Aorta (tissue), 5 donors: Measurements from ENCODE around the gene CD1B. TPM values are rescaled to one million over a fixed set of nuclear protein-coding genes. Genes with fewer than 3 reads are reported as not detected.
"Not testable (repeated sequence)": the region's sequence is repeated elsewhere in the genome, so short reads cannot be mapped to it uniquely, and the experiment has no call there.

Experiments used
- ATAC-seq: fragments of 200-7000 bp; cut with Tn5 transposase; one replicate; pipeline ENCODE4 v1.9.1; 2022; ENCODE audit warnings: moderate library complexity; ENCODE audit not compliant: low FRiP score
- DNase-seq, 2 donors: peaks; one replicate each; pipeline ENCODE4 v3.0.0-alpha.2; 2020
- H3K27ac ChIP-seq, 2 donors: one replicate each; pipeline ENCODE4 v1.5.1; 2013; ENCODE audit warnings: low read length in 2 of 2, mild to moderate bottlenecking in 2 of 2, moderate library complexity in 2 of 2, control low read depth in 1 of 2, inconsistent platforms in 1 of 2, low read depth in 1 of 2
- H3K27me3 ChIP-seq, 2 donors: one replicate each; pipeline ENCODE4 v1.6.1; 2013; ENCODE audit warnings: control low read depth in 1 of 2, low read length in 1 of 2, mild to moderate bottlenecking in 1 of 2, moderate library complexity in 1 of 2; ENCODE audit not compliant: insufficient read depth in 2 of 2, control insufficient read depth in 1 of 2
- H3K36me3 ChIP-seq, 2 donors: one replicate each; pipeline ENCODE4 v1.6.1; 2013; ENCODE audit warnings: control low read depth in 1 of 2, low read length in 1 of 2, mild to moderate bottlenecking in 1 of 2; ENCODE audit not compliant: insufficient read depth in 2 of 2, control insufficient read depth in 1 of 2
- H3K4me1 ChIP-seq, 2 donors: one replicate each; pipeline ENCODE4 v1.6.1; 2013; ENCODE audit warnings: low read length in 2 of 2, control low read depth in 1 of 2, mild to moderate bottlenecking in 1 of 2, moderate library complexity in 1 of 2; ENCODE audit not compliant: insufficient read depth in 2 of 2, control insufficient read depth in 1 of 2
- H3K4me3 ChIP-seq, 2 donors: one replicate each; pipeline ENCODE4 v1.5.1; 2013; ENCODE audit warnings: low read length in 2 of 2, control low read depth in 1 of 2, mild to moderate bottlenecking in 1 of 2
- H3K9me3 ChIP-seq: one replicate; pipeline ENCODE4 v1.6.1; 2013; ENCODE audit warnings: mild to moderate bottlenecking, low read length; ENCODE audit not compliant: control insufficient read depth
- WGBS, 2 donors: extraction: QIAGEN DNeasy Blood & Tissue Kit; methylation state at CpG; one replicate each; pipeline ENCODE4 v1.1.7; 2013; 5-methylcytosine and 5-hydroxymethylcytosine counted together
- intact Hi-C, 2 donors: fragments of 100-400 bp; cut with DNase I; formaldehyde crosslinking; loops; one replicate each; pipeline versions ENCODE4 v1.14.2 to v1.15.0; 2022
- long read RNA-seq, 2 donors: library from polyadenylated mRNA; unstranded; transcript quantifications; one replicate each; pipeline ENCODE4 v2.0.0, GENCODE V29; 2020 to 2021
- polyA plus RNA-seq, 2 donors: library from polyadenylated mRNA; stranded (reverse); fragments of 200-250 nt; gene quantifications; one replicate each; pipeline ENCODE4 v1.2.3, GENCODE V29; 2013
- total RNA-seq, 2 donors: library from RNA; stranded (reverse); fragmentation: NEBNext Ultra II Directional; extraction: Animal tissue kit (Norgen Biotek cat#: 25700); gene quantifications; one replicate each; pipeline ENCODE4 v1.2.1, GENCODE V29; 2021
- donor health status: healthy with polysubstance abuse.
- donor health status: Bipolar disorder and iron deficiency.
- donor health status: DM: no; HTN: no; CAD: no.
- donor health status: DM: no; HTN: no; CAD: no.
- donor health status: DM: yes; HTN: yes; CAD: no.

The CD1B gene
- not detected for total RNA-seq
- not detected for polyA plus RNA-seq
- long read RNA-seq, donor 1 = 0 reads
- long read RNA-seq, donor 2 = 0 reads

DNA sequence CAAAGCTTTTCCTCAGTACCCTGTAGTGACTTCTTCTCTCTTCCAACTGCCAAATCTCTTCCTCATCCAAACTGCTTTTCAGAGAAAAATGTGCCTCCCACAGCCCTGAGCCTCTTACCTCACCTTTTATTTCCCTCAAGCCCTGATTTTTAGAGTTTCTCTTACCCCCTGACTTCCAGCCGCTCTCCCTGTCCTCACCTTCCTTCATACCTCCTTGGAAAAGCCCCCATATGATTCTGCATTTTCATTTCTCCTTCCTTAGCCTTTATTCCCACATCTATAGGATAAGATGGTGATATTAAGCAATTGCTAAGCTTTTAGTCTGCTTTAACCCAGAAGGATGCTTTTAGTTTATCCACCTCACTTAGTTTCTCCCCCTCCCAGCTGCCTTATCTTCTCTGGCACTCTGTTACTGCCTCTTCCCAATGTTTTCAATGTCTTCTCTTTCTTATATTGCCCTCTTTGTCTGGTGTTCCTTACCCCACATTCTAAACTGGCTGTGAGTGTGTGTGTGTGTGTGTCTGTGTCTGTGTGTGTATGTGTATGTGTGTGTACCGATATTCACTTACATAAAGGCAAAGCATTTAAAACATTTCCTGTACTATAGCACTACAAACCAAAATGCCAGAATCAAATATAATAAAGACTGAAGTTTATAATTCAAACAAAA is at the start of gene CD1B:
CD1B (minus strand) TSS at position 51 of the 670 bp plus-strand sequence. CDS start 108 bp downstream, outside the sequence.
- no peaks in the 10 kb centered on the region for H3K4me1 ChIP-seq
- no peaks in the 10 kb centered on the region for H3K27me3 ChIP-seq
- DNase-seq (no peak), ATAC-seq (no peak)
- H3K27ac ChIP-seq = no peak within 1 kb of the TSS
- H3K9me3 ChIP-seq = no peaks in the 10 kb centered on the region
- H3K36me3 ChIP-seq = no peaks in the 10 kb centered on the region
- WGBS, 2 donors = 54 to 71% methylated on average over 2 of the region's 2 CpGs
- H3K4me3 ChIP-seq = no peak within 1 kb of the TSS
- intact Hi-C loops = no loop called here

DNA sequence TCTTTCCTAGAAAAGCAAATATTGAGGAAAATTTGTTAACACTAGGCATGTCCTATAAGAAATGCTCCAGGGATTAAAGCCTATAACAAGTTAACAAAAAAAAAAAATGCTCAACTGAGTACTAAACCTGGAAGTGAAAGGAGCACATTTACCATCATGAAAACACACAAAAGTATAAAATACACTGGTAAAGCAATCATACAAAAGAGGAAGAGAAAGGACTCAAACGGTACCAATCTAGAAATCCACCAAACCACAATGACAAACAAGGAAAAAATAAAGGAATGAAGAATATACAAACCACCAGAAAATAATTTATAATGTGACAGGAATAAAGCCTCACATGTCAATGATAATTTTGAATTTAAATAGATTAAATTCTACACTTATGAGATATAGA is 43.5 kb upstream of the CD1B start:
- Histone ChIP-seq H3K27ac (no peak overlapping the region), H3K9me3 (peaks cover 13% of the 10 kb centered on the region), H3K36me3 (no peaks in the 10 kb centered on the region), H3K4me3 (no peak overlapping the region), H3K4me1 (no peaks in the 10 kb centered on the region), H3K27me3 (no peaks in the 10 kb centered on the region)
- intact Hi-C loops = no loop called here
- ATAC-seq (no peak), DNase-seq (no peak)
- 76 to 83% methylated on average over 1 of the region's 1 CpG for WGBS, 2 donors

DNA sequence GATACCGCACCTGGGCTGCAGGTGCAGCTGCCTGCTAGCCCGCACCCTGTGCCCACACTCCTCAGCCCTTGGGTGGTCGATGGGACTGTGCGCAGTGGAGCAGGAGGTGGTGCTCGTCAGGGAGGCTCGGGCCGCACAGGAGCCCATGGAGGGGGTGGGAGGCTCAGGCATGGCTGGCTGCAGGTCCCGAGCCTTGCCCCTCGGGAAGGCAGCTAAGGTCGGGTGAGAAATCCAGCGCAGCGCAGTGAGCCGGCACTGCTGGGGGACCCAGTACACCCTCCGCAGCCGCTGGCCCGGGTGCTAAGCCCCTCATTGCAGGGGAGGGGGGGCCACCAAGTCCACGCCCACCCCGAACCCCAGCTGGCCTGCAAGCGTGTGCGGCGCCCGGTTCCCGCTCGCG is 42.8 kb upstream of the CD1B start:
- H3K27ac ChIP-seq, H3K4me3 ChIP-seq, DNase-seq, H3K36me3 ChIP-seq, ATAC-seq, H3K27me3 ChIP-seq, intact Hi-C loops, H3K4me1 ChIP-seq: not testable (repeated sequence)
- H3K9me3 ChIP-seq = peaks cover 13% of the 10 kb centered on the region
- WGBS, 2 donors = 90 to 94% methylated on average over 20 to 25 of the region's 25 CpGs

DNA sequence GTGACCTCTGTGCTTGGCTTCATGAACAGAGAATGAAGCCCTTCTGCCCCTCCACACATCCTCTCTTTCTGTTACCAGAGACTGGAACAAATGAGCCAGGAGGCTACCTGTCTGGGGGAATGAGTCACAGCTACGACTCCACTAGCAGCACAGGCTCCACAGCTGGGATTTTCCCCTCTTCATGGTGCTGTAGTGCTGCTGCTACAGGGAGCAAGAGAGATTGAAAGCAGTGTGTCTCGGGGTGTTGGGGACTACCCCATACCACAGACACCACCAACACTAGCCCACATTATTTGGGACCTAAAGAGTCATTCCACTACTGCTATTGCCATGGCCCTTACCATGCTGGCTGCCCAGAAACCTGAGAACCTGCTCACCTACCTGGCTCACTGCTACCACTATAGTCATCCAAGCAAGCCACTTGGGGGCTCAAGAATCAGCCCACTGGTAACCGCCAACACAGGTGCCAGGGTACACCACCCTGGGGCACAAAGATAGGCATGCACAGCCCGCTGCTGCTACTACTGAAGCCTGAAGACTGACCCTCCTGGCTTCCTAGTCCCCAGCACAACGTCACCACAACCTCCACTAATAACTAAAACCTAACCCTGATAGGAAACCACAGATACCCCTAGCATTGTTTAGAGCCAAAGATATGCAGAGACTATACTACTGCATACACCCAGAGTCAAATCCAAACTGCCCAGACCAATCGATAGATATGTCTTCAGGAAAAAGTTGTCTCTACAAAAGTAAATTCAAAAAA is 40.0 kb upstream of the CD1B start:
- Histone ChIP-seq H3K36me3 (no peaks in the 10 kb centered on the region), H3K9me3 (peaks cover 13% of the 10 kb centered on the region), H3K27me3 (no peaks in the 10 kb centered on the region), H3K4me1 (no peaks in the 10 kb centered on the region), H3K27ac (no peak overlapping the region), H3K4me3 (no peak overlapping the region)
- no peak for ATAC-seq
- no peak for DNase-seq
- WGBS, 2 donors = 68 to 77% methylated on average over 6 of the region's 6 CpGs
- intact Hi-C loops = no loop called here

DNA sequence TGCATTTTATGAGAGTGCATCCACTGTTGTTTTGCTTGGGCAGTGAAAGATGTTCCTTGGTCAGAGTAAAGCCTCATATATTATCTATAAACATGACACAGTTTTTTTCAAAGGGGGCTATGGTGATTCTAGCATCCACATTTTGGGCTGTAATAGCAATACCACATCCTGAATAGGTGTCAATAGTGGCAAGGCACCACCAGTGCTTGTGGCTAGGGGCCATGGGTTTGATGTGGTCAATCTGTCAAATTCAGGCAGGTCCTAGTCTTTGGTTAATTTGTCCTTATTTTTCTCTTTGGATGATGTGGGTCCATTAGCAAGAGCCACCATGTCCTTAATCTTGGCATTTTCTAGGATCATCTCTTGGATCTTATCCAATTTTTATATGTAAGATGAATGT is 35.5 kb upstream of the CD1B start:
- no peaks in the 10 kb centered on the region for H3K4me1 ChIP-seq
- H3K27ac ChIP-seq = no peak overlapping the region
- intact Hi-C loops = no loop called here
- H3K27me3 ChIP-seq = peaks cover 0 to 1% of the 10 kb centered on the region in 2 donors
- H3K9me3 ChIP-seq = peaks cover 7% of the 10 kb centered on the region
- H3K36me3 ChIP-seq = no peaks in the 10 kb centered on the region
- no peak overlapping the region for H3K4me3 ChIP-seq
- ATAC-seq (no peak), DNase-seq (no peak)

DNA sequence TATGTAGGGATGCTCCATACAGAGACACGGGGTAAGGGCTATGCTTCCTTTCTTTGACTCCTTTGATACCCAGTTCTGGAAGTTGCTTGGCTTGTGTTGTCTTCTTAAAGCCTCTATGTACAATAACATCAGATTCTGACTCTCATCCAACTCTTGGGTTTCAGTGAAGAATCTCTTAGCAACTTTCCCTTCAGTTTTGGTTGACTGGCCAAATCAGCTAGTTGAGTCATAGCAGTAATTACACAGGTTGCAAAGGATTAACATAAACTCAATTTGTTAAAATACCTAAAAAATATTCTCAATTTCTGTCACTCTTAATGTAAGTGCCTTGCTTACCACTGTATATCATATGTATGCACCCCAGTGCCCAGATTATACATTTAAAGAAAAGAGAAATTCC is 31.6 kb upstream of the CD1B start:
- no peak for DNase-seq
- Histone ChIP-seq H3K4me1 (no peaks in the 10 kb centered on the region), H3K27ac (no peak overlapping the region), H3K9me3 (no peaks in the 10 kb centered on the region), H3K4me3 (no peak overlapping the region), H3K36me3 (no peaks in the 10 kb centered on the region), H3K27me3 (peaks cover 0 to 1% of the 10 kb centered on the region in 2 donors)
- no peak for ATAC-seq
- intact Hi-C loops = no loop called here
- 83 to 89% methylated on average over 1 of the region's 1 CpG for WGBS, 2 donors

DNA sequence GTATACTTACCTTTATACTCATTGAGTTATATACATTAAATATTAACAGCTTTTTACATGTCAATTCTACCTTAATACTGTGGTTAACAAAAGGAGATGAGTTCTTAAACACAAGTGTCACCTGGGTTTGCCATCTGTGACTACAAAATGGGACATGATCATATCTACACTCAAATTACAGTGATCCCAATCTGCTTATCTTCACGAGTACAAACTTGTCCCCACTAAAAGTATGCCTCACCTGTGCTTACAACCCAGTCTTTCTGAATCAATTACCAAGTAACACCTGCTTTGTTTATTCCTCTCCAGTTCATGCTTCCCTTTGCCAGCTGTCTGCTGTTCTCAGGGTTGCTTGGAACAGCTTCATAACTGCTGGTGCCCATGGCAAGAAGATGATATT is 31.2 kb upstream of the CD1B start:
- Histone ChIP-seq H3K4me3 (no peak overlapping the region), H3K4me1 (no peaks in the 10 kb centered on the region), H3K27ac (no peak overlapping the region), H3K27me3 (peaks cover 0 to 1% of the 10 kb centered on the region in 2 donors), H3K9me3 (no peaks in the 10 kb centered on the region), H3K36me3 (no peaks in the 10 kb centered on the region)
- intact Hi-C loops = no loop called here
- WGBS, 2 donors = 47 to 58% methylated on average over 1 of the region's 1 CpG
- ATAC-seq (no peak), DNase-seq (no peak)

DNA sequence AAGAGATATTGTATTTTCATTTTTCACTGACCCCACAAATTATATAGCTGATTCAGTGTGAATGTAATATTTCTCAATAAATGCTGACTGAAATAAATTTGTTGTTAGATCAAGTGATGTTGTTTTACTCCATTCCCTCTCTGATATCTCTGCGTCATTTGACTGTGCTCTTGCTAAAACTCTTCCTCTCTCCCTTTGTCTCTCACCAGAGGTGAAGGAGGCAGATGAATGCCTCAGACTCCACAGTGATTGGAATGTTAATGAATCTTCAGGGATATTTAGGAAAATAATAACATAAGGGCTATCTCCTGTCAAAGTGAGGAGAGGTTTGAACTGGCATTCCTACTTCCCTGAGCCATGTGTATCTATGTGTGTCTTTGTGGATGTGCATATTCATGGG is 26.1 kb upstream of the CD1B start:
- H3K4me3 ChIP-seq = no peak overlapping the region
- H3K27me3 ChIP-seq = no peaks in the 10 kb centered on the region
- 69 to 75% methylated on average over 1 of the region's 1 CpG for WGBS, 2 donors
- H3K4me1 ChIP-seq = no peaks in the 10 kb centered on the region
- no peak overlapping the region for H3K27ac ChIP-seq
- no peaks in the 10 kb centered on the region for H3K36me3 ChIP-seq
- intact Hi-C loops = no loop called here
- H3K9me3 ChIP-seq = no peaks in the 10 kb centered on the region
- DNase-seq = no peak
- ATAC-seq = no peak

DNA sequence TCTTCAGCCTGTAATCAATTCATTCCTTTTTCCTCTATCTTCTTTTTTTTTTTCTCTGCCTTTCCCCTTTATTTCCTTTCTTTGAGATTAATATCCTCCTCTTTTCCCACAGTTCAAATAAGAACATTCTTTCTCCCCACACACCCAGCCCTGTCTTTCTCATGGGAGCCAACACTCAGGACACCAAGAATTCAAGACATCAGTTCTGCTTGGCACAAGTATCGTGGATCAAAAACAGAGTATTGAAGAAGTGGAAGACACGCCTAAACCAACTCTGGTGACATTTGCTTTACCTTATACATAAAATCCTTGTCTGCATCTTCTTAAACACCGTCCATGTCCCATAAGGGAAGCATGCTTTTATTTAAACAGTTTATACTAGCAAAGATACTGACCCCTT is 25.3 kb upstream of the CD1B start:
- intact Hi-C loops = no loop called here
- Histone ChIP-seq H3K36me3 (no peaks in the 10 kb centered on the region), H3K27ac (no peak overlapping the region), H3K9me3 (no peaks in the 10 kb centered on the region), H3K4me3 (no peak overlapping the region), H3K27me3 (no peaks in the 10 kb centered on the region), H3K4me1 (no peaks in the 10 kb centered on the region)
- ATAC-seq (no peak), DNase-seq (no peak)
- WGBS, 2 donors = 60 to 72% methylated on average over 3 of the region's 3 CpGs
